IMR-90 (cell line): ENCODE data around the gene SMIM24. TPM values are rescaled to one million over a fixed set of nuclear protein-coding genes. Genes with fewer than 3 reads are reported as not detected.

Experiments
- ATAC-seq: fragments of 200-7000 bp; cut with Tn5 transposase; 2 replicates; pipeline ENCODE4 v1.9.1; 2020; ENCODE audit warnings: low read depth, mild to moderate bottlenecking, moderate library complexity
- BruUV-seq: library from RNA; stranded (reverse); fragments of 400-500 nt; replicated peaks from 2 replicates; lab custom pipeline; 2021; lab: Mats Ljungman, UMichigan
- CTCF ChIA-PET: fragments of 300-600 bp; formaldehyde crosslinking; extraction: SDS; loops from one replicate; lab custom pipeline; 2021; ENCODE audit warnings: antibody characterized with exemption; lab: Yijun Ruan, JAX
- POLR2A ChIA-PET: fragments of 300-600 bp; sonication (Branson Sonifier 250); formaldehyde crosslinking; loops from one replicate; lab custom pipeline; 2022; ENCODE audit warnings: antibody characterized with exemption; ENCODE audit not compliant: unreplicated experiment; lab: Charles Lee
- DNase-seq: peaks from one replicate; pipeline ENCODE4 v3.0.0; 2013
- H2AFZ ChIP-seq: replicated peaks from 2 replicates; pipeline ENCODE3; 2013; ENCODE audit warnings: low read length, mild to moderate bottlenecking; ENCODE audit not compliant: poor library complexity
- H2AK5ac ChIP-seq: 2 replicates; pipeline ENCODE4 v1.6.1; 2013; ENCODE audit warnings: low read depth, low read length, inconsistent platforms
- H2AK9ac ChIP-seq: replicated peaks from 2 replicates; pipeline ENCODE3; 2013; ENCODE audit warnings: mild to moderate bottlenecking, low read depth, low read length, moderate library complexity; ENCODE audit not compliant: poor library complexity
- H2BK120ac ChIP-seq: 2 replicates; pipeline ENCODE4 v1.6.1; 2013; ENCODE audit warnings: low read depth, low read length, inconsistent platforms
- H2BK15ac ChIP-seq: 3 replicates; pipeline ENCODE4 v1.6.1; 2013; ENCODE audit warnings: low read depth, low read length, inconsistent platforms
- H2BK20ac ChIP-seq: 2 replicates; pipeline ENCODE4 v1.6.1; 2013; ENCODE audit warnings: low read depth, mild to moderate bottlenecking, inconsistent platforms, low read length, moderate library complexity
- H2BK5ac ChIP-seq: 2 replicates; pipeline ENCODE4 v1.6.1; 2013; ENCODE audit warnings: mild to moderate bottlenecking, low read depth, low read length, inconsistent platforms; ENCODE audit not compliant: poor library complexity, severe bottlenecking
- H3K14ac ChIP-seq: replicated peaks from 2 replicates; pipeline ENCODE4 v1.6.1; 2013; ENCODE audit warnings: low read depth, low read length, inconsistent platforms
- H3K18ac ChIP-seq: 2 replicates; pipeline ENCODE4 v1.6.1; 2013; ENCODE audit warnings: low read depth, low read length, control low read depth
- H3K23ac ChIP-seq: 2 replicates; pipeline ENCODE4 v1.6.1; 2013; ENCODE audit warnings: low read depth, low read length, inconsistent platforms
- H3K27ac ChIP-seq: 2 replicates; pipeline ENCODE4 v1.5.1; 2013; ENCODE audit warnings: mild to moderate bottlenecking, control low read depth, low read length; ENCODE audit not compliant: insufficient read depth
- H3K27me3 ChIP-seq: 2 replicates; pipeline ENCODE4 v1.6.1; 2013; ENCODE audit warnings: low read length; ENCODE audit not compliant: control insufficient read depth, insufficient read depth
- H3K36me3 ChIP-seq: 2 replicates; pipeline ENCODE4 v1.6.1; 2013; ENCODE audit warnings: low read length, mixed read lengths; ENCODE audit not compliant: control insufficient read depth, insufficient read depth
- H3K4ac ChIP-seq: 2 replicates; pipeline ENCODE4 v1.6.1; 2013; ENCODE audit warnings: low read depth, low read length, inconsistent platforms
- H3K4me1 ChIP-seq: 2 replicates; pipeline ENCODE4 v1.6.1; 2013; ENCODE audit warnings: low read length, mixed read lengths; ENCODE audit not compliant: control insufficient read depth, insufficient read depth
- H3K4me2 ChIP-seq: 2 replicates; pipeline ENCODE4 v1.6.1; 2013; ENCODE audit warnings: low read depth, mild to moderate bottlenecking, control low read depth, low read length, moderate library complexity
- H3K4me3 ChIP-seq: 2 replicates; pipeline ENCODE4 v1.5.1; 2013; ENCODE audit warnings: low read depth, mild to moderate bottlenecking, control low read depth, low read length, moderate library complexity; ENCODE audit not compliant: insufficient read depth
- H3K56ac ChIP-seq: 2 replicates; pipeline ENCODE4 v1.6.1; 2013; ENCODE audit warnings: low read length, inconsistent platforms; ENCODE audit not compliant: insufficient read depth; ENCODE audit errors: extremely low read depth
- H3K79me1 ChIP-seq, 2 experiments: 2 replicates each; pipeline ENCODE4 v1.6.1; 2013; ENCODE audit warnings: low read length in 2 of 2, inconsistent platforms in 1 of 2, low read depth in 1 of 2
- H3K9ac ChIP-seq: 2 replicates; pipeline ENCODE4 v1.6.1; 2013; ENCODE audit warnings: low read depth, low read length, control low read depth
- H3K9me1 ChIP-seq: 2 replicates; pipeline ENCODE4 v1.6.1; 2013; ENCODE audit warnings: low read length, inconsistent platforms; ENCODE audit not compliant: insufficient read depth
- H3K9me3 ChIP-seq: 2 replicates; pipeline ENCODE4 v1.6.1; 2013; ENCODE audit warnings: low read length; ENCODE audit not compliant: control insufficient read depth, insufficient read depth
- H4K20me1 ChIP-seq: 2 replicates; pipeline ENCODE4 v1.6.1; 2013; ENCODE audit warnings: low read length, inconsistent platforms; ENCODE audit not compliant: insufficient read depth
- H4K5ac ChIP-seq: 2 replicates; pipeline ENCODE4 v1.6.1; 2013; ENCODE audit warnings: mild to moderate bottlenecking, low read depth, low read length, control low read depth
- H4K8ac ChIP-seq, 2 experiments: 2 replicates each; pipeline ENCODE4 v1.6.1; 2013; ENCODE audit warnings: low read depth in 2 of 2, low read length in 2 of 2, control low read depth in 1 of 2, inconsistent platforms in 1 of 2
- H4K91ac ChIP-seq: 2 replicates; pipeline ENCODE4 v1.6.1; 2013; ENCODE audit warnings: low read depth, low read length, inconsistent platforms; ENCODE audit not compliant: insufficient read depth
- CHD1 ChIP-seq: IDR thresholded peaks from 2 replicates; pipeline ENCODE4 v1.6.1; 2012; ENCODE audit warnings: low read depth, low read length, improper control_type of control experiment
- MAZ ChIP-seq: IDR thresholded peaks from 2 replicates; pipeline ENCODE4 v1.6.1; 2012; ENCODE audit warnings: low read depth, mild to moderate bottlenecking, low read length, improper control_type of control experiment, moderate library complexity, borderline replicate concordance
- MXI1 ChIP-seq: IDR thresholded peaks from 2 replicates; pipeline ENCODE4 v1.6.1; 2012; ENCODE audit warnings: low read depth, mild to moderate bottlenecking, low read length, moderate library complexity, borderline replicate concordance
- NFE2L2 ChIP-seq: fragments of 150-350 bp; IDR thresholded peaks from 2 replicates; pipeline ENCODE4 v1.6.1; 2016; ENCODE audit warnings: low read depth, mild to moderate bottlenecking, low read length
- POLR2A ChIP-seq: IDR thresholded peaks from 2 replicates; pipeline ENCODE4 v1.6.1; 2012; ENCODE audit warnings: mild to moderate bottlenecking, low read depth, low read length
- RFX5 ChIP-seq: IDR thresholded peaks from 2 replicates; pipeline ENCODE4 v1.8.0; 2012; ENCODE audit warnings: low read depth, mild to moderate bottlenecking, low read length, moderate library complexity
- SMC3 ChIP-seq: fragments of 150-350 bp; IDR thresholded peaks from 2 replicates; pipeline ENCODE4 v1.6.1; 2016; ENCODE audit warnings: low read depth, mild to moderate bottlenecking, antibody characterized with exemption, low read length, moderate library complexity
- WGBS, 2 experiments: methylation state at CpG; one replicate each; pipeline versions ENCODE4 v1.1.5 to v1.1.7; 2013; ENCODE audit warnings: missing lambda C conversion rate in 2 of 2; ENCODE audit not compliant: insufficient read length in 1 of 2; ENCODE audit errors: extremely low coverage in 2 of 2; 5-methylcytosine and 5-hydroxymethylcytosine counted together
- dilution Hi-C: fragments of 300-500 bp; cut with HindIII; formaldehyde crosslinking; loops from one replicate; pipeline ENCODE4 v1.14.3; 2018; ENCODE audit warnings: low sequenced_read_pairs; ENCODE audit not compliant: unreplicated experiment
- in situ Hi-C: fragments of 300-500 bp; cut with MboI; formaldehyde crosslinking; loops from 3 replicates; pipeline ENCODE4 v1.14.3; 2019; ENCODE audit warnings: low sequenced_read_pairs, inconsistent platforms, mixed read lengths
- intact Hi-C: fragments of 100-400 bp; cut with micrococcal nuclease; formaldehyde crosslinking; loops from 2 replicates; pipeline ENCODE4 v1.10.0; 2022
- polyA plus RNA-seq, 3 experiments: library from polyadenylated mRNA; depleted of rRNA; stranded (reverse); fragments of >200 nt; gene quantifications; 2 replicates each; pipeline ENCODE4 v1.2.3, GENCODE V29; 2012; ENCODE audit warnings: low replicate concordance in 1 of 3
- total RNA-seq: library from RNA; depleted of rRNA; stranded (reverse); fragments of >200 nt; gene quantifications from 2 replicates; pipeline ENCODE4 v1.2.3, GENCODE V29; 2012
- TF ChIP-seq, protein P1 (sequence below): conservative IDR thresholded peaks from 2 replicates; pipeline ENCODE4 v1.5.1; 2012; ENCODE audit warnings: mild to moderate bottlenecking, low read depth, low read length, improper control_type of control experiment
- TF ChIP-seq, protein P2 (sequence below): fragments of 150-350 bp; IDR thresholded peaks from 2 replicates; pipeline ENCODE4 v1.6.1; 2016; ENCODE audit warnings: low read depth, mild to moderate bottlenecking, low read length, moderate library complexity, borderline replicate concordance
- TF ChIP-seq, protein P3 (sequence below): fragments of 150-350 bp; IDR thresholded peaks from 2 replicates; pipeline ENCODE4 v1.6.1; 2017; ENCODE audit warnings: mild to moderate bottlenecking, antibody characterized with exemption, low read length, low read depth

The SMIM24 gene
- total and polyA plus RNA-seq, 2 of the 4 experiments (the other 2 are of a cell fraction): not detected

DNA sequence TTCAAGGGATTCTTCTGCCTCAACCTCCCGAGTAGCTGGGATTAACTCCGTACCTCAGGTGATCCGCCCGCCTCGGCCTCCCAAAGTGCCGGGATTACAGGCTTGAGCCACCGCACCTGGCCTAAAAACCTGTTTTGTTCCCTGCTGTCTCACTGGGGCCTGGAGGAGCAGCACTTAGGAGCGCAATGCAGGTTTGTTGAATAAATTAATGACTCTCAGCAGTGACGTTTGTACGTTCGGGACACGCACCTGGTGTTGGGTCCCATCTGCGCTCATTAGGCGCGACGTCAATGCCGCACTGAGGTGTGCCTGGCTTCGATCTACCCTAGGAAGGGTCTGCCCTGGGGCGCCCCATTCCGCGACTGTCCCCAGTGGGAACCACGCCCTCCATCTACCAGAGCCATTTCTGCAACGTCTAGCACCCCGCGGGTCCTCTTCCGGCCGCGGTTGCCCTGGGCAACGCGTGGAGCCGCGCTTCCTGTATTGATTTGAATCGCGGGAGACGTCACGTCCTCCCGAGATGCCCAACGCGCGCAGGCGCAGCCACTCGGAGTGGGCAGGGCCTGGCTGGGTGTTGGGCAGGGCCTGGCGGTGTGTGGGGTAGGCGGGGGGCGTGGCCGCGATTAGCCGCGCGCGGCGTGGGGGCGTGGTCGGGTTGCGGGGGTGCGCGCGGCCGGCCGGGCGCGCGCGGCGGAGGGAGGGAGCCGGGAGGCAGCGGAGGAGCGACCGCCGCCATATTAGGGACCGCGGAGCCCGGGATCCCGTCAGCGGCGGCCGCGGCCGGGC lies 25.5 kb upstream of the SMIM24 start, which contains the start of gene FZR1:
Gene FZR1, plus strand, starts transcription at position 714 of the 786 bp plus-strand sequence. CDS start 16,679 bp downstream, outside the sequence.
- Histone ChIP-seq H3K4me1 (peaks cover 16% of the 10 kb centered on the region), H4K20me1 (peaks cover 36% of the 10 kb centered on the region), H3K4me3 (peak within 1 kb of the TSS; percentile 68), H3K4me2 (peak within 1 kb of the TSS; percentile 98), H3K9me1 (peaks cover 18% of the 10 kb centered on the region), H2AK9ac (peak within 1 kb of the TSS; percentile 98), H2BK15ac (peak within 1 kb of the TSS; percentile 65; the same call in 1 of the 3 replicates), H3K79me1 (peaks cover 0 to 51% of the 10 kb centered on the region in 2 experiments; a peak in 2 of 4 replicates), H2BK120ac (peak within 1 kb of the TSS; percentile 50), H4K8ac (peak within 1 kb of the TSS; percentile 90 to 91), H2BK20ac (peak within 1 kb of the TSS; percentile 73; the same call in 1 of the 2 replicates), H4K91ac (peak within 1 kb of the TSS; percentile 96), H4K5ac (peak within 1 kb of the TSS; percentile 84), H3K27ac (peak within 1 kb of the TSS; percentile 74), H3K23ac (peak within 1 kb of the TSS; percentile 85), H2BK5ac (peak within 1 kb of the TSS; percentile 82), H3K36me3 (peaks cover 10% of the 10 kb centered on the region), H3K14ac (peak within 1 kb of the TSS; percentile 88), H3K9ac (peak within 1 kb of the TSS; percentile 90), H3K9me3 (no peaks in the 10 kb centered on the region), H2AFZ (peak within 1 kb of the TSS; percentile 93), H3K56ac (peak within 1 kb of the TSS; percentile 52), H3K4ac (peak within 1 kb of the TSS; percentile 88), H3K27me3 (no peaks in the 10 kb centered on the region), H2AK5ac (peak within 1 kb of the TSS; percentile 89), H3K18ac (peak within 1 kb of the TSS; percentile 44; the same call in 1 of the 2 replicates)
- WGBS, 2 experiments: 10% methylated on average over 20 of the region's 79 CpGs; no CpG with 5 or more reads in 1 of the 2 experiments
- BruUV-seq: no TSS peak
- peak; percentile 98 for DNase-seq
- peak; percentile 83; the same call in 1 of the 2 replicates for TF ChIP-seq MAZ
- TF ChIP-seq CHD1: no peak
- TF ChIP-seq, protein P1, sequence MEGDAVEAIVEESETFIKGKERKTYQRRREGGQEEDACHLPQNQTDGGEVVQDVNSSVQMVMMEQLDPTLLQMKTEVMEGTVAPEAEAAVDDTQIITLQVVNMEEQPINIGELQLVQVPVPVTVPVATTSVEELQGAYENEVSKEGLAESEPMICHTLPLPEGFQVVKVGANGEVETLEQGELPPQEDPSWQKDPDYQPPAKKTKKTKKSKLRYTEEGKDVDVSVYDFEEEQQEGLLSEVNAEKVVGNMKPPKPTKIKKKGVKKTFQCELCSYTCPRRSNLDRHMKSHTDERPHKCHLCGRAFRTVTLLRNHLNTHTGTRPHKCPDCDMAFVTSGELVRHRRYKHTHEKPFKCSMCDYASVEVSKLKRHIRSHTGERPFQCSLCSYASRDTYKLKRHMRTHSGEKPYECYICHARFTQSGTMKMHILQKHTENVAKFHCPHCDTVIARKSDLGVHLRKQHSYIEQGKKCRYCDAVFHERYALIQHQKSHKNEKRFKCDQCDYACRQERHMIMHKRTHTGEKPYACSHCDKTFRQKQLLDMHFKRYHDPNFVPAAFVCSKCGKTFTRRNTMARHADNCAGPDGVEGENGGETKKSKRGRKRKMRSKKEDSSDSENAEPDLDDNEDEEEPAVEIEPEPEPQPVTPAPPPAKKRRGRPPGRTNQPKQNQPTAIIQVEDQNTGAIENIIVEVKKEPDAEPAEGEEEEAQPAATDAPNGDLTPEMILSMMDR: no peak
- TF ChIP-seq, protein P2, sequence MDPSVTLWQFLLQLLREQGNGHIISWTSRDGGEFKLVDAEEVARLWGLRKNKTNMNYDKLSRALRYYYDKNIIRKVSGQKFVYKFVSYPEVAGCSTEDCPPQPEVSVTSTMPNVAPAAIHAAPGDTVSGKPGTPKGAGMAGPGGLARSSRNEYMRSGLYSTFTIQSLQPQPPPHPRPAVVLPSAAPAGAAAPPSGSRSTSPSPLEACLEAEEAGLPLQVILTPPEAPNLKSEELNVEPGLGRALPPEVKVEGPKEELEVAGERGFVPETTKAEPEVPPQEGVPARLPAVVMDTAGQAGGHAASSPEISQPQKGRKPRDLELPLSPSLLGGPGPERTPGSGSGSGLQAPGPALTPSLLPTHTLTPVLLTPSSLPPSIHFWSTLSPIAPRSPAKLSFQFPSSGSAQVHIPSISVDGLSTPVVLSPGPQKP: no peak
- TF ChIP-seq, protein P3, sequence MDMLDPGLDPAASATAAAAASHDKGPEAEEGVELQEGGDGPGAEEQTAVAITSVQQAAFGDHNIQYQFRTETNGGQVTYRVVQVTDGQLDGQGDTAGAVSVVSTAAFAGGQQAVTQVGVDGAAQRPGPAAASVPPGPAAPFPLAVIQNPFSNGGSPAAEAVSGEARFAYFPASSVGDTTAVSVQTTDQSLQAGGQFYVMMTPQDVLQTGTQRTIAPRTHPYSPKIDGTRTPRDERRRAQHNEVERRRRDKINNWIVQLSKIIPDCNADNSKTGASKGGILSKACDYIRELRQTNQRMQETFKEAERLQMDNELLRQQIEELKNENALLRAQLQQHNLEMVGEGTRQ: no peak
- no peak for TF ChIP-seq SMC3
- no peak; the same call in 1 of the 2 replicates for TF ChIP-seq MXI1
- no peak for TF ChIP-seq NFE2L2
- peak; percentile 19; the same call in 1 of the 2 replicates for TF ChIP-seq POLR2A
- TF ChIP-seq RFX5: no peak
- ChIA-PET POLR2A (interaction anchor here (0.6 kb wide), 1 partner anchor 137 kb away, joined by 3 read pairs; no protein-coding TSS in a partner anchor), CTCF (interaction anchor here (0.7 kb wide), 1 partner anchor 77 kb away, joined by 3 read pairs; no protein-coding TSS in a partner anchor)
- intact Hi-C loops (loop anchor here (5.0 kb wide), 1 partner anchor 122 kb away; the partner anchor contains the start of gene CACTIN), in situ Hi-C loops (no loop called here), dilution Hi-C loops (no loop called here)
- peak; percentile 96 for ATAC-seq
